HG02840 (cell line): ENCODE measurements around the gene ART5.
"Not testable (repeated sequence)": the region's sequence is repeated elsewhere in the genome, so short reads cannot be mapped to it uniquely, and the experiment has no call there.

Experiments used
- ATAC-seq: cut with Tn5 transposase; IDR thresholded peaks from one replicate; pipeline ENCODE4 v1.9.1; 2021; ENCODE audit warnings: mild to moderate bottlenecking, moderate library complexity, moderate number of reproducible peaks; ENCODE audit not compliant: unreplicated experiment, low FRiP score

Gene ART5

GRCh38 chr11:3659595-3660515 lies 18.1 kb upstream of the ART5 start:
- ATAC-seq: no peak

DNA sequence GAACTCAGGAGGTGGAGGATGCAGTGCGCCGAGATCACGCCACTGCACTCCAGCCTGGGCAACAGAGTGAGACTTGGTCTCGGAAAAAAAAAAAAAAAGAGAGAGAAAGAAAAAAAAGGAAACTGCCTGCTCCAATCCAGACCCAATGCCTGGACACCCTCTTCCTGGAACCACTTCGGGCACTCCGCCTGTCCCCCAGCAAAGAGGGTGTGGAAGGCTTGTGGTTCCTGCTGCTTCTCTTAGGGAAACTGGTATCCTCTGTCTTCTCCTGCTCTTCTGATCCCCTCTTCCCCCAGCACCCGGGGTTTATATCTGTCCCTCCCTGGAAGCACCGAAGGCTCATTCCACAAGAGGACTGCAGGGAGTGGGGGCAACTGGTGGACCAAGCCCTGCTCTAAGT lies 16.5 kb upstream of the ART5 start:
- ATAC-seq: no peak

DNA sequence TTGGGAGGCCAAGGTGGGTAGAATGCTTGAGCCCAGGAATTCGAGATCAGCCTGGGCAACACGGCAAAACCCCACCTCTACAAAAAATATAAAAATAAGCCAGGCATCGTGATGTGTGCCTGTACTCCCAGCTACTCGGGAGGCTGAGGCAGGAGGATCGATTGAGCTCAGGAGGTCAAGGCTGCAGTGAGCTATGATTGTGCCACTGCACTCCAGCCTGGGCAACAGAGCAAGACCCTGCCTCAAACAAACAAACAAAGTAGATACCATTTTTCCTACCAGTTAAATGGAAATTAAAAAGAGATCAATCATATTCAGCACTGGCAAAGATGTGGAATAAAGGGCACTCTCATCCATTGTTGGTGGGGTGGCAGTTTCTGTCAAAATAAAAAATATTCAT lies 15.5 kb upstream of the ART5 start:
- ATAC-seq: not testable (repeated sequence)

DNA sequence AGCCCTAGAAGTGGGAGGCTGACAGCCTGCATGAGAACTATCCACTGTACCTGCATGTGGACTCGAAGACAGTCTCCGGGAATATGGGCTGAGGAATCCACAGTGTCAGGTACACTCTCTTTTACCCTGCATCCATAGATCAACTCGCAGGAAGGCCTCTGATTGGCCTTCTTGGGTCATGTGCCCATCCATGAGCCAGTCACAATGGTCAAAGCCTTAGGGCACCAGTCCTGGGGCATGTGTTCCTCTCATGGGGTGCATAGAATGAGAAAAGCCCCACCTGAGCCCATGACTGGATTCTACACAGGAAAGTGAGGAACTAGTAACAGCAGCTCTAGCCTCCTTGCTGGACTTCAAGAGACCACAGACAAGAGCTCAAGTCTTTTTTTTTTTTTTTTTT lies 13.8 kb upstream of the ART5 start:
- ATAC-seq: no peak

- ATAC-seq: not testable (repeated sequence)
Measured at GRCh38 chr11:3652514-3652913, 10.7 kb upstream of the ART5 start.

DNA sequence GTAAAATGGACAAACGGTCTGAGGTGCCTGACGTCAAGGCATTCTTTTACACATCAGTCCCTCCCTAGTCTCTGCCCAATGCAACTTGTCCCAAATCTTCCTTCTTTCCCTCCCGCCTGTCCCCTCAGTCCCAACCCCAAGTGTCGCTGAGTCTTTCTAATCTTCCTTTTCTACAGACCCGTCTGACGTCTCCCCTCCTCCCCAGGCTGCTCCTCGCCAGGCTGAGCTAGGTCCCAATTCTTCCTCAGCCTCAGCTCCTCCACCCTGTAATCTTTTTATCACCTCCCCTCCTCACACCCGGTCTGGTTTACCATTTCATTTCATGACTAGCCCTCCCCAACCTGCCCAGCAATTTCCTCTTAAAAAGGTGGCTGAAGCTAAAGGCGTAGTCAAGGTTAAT lies 7.6 kb upstream of the ART5 start:
- not testable (repeated sequence) for ATAC-seq

DNA sequence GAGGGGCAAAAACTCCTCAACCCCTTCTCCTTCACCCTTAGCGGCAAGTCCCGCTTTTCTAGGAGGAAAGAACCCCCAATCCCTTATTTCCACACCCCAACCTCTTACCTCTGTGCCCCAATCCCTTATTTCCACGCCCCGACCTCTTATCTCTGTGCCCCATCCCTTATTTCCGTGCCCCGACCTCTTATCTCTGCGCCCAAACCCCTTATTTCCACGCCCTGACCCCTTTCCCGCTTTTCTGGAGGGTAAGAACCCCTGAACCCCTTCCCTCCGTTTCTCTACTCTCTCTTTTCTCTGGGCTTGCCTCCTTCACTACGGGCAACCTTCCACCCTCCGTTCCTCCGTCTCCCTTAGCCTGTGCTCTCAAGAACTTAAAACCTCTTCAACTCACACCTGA lies 7.1 kb upstream of the ART5 start:
- not testable (repeated sequence) for ATAC-seq

GRCh38 chr11:3645552-3645951 lies 3.8 kb upstream of the ART5 start:
- ATAC-seq: no peak

GRCh38 chr11:3644817-3645235 lies 3.0 kb upstream of the ART5 start, which contains the start of gene ART1:
Gene ART1 (plus strand): TSS chr11:3645128. CDS start chr11:3659214, 14,086 bp downstream.
- no peak for ATAC-seq

DNA sequence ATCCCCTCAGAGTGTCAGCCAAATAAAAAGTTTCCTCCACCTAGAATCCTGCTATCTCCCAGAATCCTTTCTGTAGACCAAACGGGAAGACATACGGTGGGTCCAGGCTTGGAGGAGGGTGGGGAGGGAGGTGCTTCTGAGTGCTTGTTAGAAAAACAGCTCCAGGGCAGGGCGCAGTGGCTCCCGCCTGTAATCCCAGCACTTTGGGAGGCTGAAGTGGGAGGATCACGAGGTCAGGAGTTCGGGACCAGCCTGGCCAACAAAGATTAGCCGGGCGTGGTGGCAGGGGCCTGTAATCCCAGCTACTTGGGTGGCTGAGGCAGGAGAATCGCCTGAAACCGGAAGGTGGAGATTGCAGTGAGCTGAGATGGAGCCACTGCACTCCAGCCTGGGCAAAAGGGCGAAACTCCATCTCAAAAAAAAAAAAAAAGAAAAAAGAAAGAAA lies 1.3 kb upstream of the ART5 start:
- not testable (repeated sequence) for ATAC-seq

GRCh38 chr11:3642071-3642951 lies 519 bp upstream of the ART5 start:
- no peak for ATAC-seq

DNA sequence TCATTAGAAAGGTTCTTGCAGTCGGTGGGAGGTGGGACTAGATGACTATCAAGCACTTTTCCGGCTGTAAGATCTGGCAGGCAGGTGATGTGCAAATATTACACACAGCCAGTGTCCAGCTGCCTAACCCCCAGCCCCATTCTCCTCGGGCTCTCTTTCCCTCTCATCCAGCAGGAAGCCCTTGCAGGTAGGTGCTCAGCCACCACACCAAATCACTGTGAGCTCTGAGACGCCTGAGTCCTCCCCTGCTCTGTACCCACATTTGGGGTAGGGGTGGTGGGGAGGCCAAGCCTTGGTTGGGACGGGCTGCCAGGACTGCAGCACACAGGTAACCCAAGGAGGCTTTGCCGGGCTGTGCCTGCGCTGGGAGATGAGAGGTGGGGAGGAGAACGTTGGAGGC lies 601 bp downstream of the ART5 start:
- ATAC-seq: no peak

- no peak for ATAC-seq
Measured at GRCh38 chr11:3639841-3640240, 2.0 kb downstream of the ART5 start.

- no peak for ATAC-seq
Measured at GRCh38 chr11:3638513-3638912, 3.3 kb downstream of the ART5 start.

DNA sequence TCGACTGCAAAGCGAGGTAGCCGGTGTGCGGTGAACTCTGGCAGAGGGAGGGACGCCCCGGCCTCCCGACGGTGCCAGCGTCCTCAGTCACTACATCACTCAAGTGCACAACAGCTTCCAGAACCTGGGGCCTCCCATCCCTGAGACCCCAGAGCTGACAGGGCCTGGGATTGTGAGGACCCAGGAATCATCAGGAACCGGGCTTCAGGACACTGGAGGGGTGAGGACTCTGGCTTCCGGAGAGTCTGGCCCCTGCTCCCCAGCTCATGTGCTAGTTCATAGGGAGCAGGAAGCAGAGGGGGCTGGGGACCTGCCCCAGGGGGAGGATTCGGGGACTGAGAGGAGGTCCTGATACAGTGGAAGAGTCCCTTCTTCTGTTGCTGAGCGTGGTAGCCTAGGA lies 4.6 kb downstream of the ART5 start:
- ATAC-seq: no peak

DNA sequence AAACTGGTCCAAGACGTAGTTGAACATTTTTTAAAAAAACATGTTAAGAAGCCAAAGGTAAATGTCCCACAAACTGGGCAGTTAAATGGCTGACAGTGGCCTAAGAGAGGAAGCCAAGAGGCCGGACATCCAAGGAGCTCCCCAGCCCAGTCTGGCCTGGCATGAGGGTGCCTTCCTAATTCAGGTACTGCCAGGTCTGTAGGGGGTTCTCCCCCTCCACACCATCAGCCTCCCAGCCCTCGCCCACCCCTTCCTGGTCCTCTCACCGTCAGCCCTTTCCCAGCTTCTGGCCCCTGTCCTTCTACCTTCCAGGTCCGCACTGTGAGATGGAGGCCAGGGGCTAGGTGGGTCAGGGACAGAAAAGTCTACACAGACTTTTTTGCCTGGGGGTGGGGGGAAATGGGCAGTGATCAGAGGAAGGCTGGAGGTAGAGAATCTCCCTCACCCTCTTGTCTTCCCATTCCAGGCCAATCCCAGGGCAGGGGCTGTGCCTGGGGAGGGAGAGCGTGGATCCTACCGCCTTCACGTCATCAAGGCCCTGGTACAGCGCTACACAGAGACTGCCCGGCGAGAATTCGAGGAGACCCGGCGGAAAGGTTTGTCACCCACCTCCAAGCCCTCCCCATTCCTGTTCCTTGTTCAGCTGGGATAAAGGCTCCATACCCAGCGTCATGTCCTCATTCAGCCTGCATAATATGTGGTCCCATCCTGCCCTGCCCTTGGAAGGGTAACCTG lies 6.0 kb downstream of the ART5 start:
- no peak for ATAC-seq

DNA sequence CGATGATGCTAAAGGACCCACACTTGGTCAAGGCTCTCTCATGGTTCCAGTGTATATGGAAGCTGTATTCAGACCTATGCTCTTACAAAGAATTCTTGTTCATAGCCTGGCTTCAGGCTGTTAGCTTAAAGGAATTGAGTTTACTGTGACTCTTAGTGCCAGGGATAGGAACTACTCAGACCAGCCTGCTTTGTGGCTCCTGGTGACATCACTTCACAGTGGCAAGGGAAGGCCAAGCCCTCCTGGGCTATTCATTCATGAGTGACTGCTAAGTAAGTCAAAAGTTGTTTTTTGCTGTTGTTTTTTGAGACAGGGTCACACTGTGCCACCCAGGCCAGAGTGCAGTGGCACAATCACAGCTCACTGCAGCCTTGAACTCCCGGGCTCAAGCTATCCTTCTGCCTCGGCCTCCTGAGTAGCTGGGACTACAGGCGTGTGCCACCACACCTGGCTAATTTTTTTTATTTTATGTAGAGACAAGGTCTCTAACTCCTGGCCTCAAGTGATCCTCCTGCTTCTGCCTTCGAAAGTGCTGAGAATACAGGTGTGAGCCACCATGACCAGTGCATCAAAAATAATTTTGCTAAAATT lies 9.6 kb downstream of the ART5 start:
- no peak for ATAC-seq

DNA sequence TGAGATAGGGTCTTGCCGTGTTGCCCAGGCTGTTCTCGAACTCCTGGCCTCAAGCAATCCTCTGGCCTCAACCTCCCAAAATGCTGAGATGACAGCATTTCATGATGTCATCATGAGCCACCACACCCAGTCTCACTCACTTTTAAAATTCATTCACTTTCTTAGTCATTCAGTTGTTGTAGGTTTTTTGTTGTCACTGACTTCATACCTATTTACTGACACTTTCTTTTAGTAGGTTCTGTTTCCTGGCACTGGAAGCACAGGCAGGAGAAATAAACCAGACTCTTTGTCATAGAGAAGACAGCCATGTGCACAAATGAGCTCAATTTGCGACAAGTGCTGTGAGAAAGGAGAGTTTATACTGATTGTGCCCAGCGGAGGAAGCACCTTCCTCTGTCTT lies 10.5 kb downstream of the ART5 start:
- no peak for ATAC-seq

GRCh38 chr11:3627291-3627690 lies 14.5 kb downstream of the ART5 start:
- ATAC-seq: no peak
